Activated CD4-positive, alpha-beta T cell treated with anti-CD3 and anti-CD28 coated beads for 36 hours (primary cell): Measurements from ENCODE around the gene PIK3CB. TPM values are rescaled to one million over a fixed set of nuclear protein-coding genes. Genes with fewer than 3 reads are reported as not detected.
"Not testable (repeated sequence)": the region's sequence is repeated elsewhere in the genome, so short reads cannot be mapped to it uniquely, and the experiment has no call there.

Experiments used
- ATAC-seq: fragments of 200-7000 bp; cut with Tn5 transposase; one replicate; pipeline ENCODE4 v1.10.0; 2021; ENCODE audit warnings: mild to moderate bottlenecking, moderate library complexity
- CTCF ChIA-PET: fragments of 350-600 bp; sonication (Branson Sonifier 250); formaldehyde crosslinking; loops from one replicate; lab custom pipeline; 2021; ENCODE audit warnings: antibody characterized with exemption; lab: Charles Lee
- POLR2A ChIA-PET: fragments of 350-600 bp; sonication (Branson Sonifier 250); formaldehyde crosslinking; loops from one replicate; lab custom pipeline; 2021; ENCODE audit warnings: antibody characterized with exemption, inconsistent platforms; lab: Charles Lee
- DNase-seq: peaks from one replicate; pipeline ENCODE4 v3.0.0-alpha.2; 2020
- H3K27ac Mint-ChIP-seq: one replicate; pipeline ENCODE4 v1.8.0; 2021; ENCODE audit warnings: mixed read lengths
- H3K27me3 Mint-ChIP-seq: one replicate; pipeline ENCODE4 v1.8.0; 2021; ENCODE audit warnings: mixed read lengths
- H3K36me3 Mint-ChIP-seq: one replicate; pipeline ENCODE4 v1.8.0; 2021; ENCODE audit warnings: low read depth, mixed read lengths
- H3K4me1 Mint-ChIP-seq: one replicate; pipeline ENCODE4 v1.8.0; 2021; ENCODE audit warnings: mixed read lengths
- H3K4me3 Mint-ChIP-seq: one replicate; pipeline ENCODE4 v1.8.0; 2021; ENCODE audit warnings: mild to moderate bottlenecking, moderate library complexity, mixed read lengths
- H3K9me3 Mint-ChIP-seq: one replicate; pipeline ENCODE4 v1.8.0; 2021; ENCODE audit warnings: low read depth, mixed read lengths
- intact Hi-C, 2 experiments: fragments of 100-400 bp; cut with DNase I in 1 of 2; cut with micrococcal nuclease in 1 of 2; formaldehyde crosslinking; loops; one replicate each; pipeline versions ENCODE4 v1.14.2 to v1.15.1; 2022 to 2024; cut with DNase I, micrococcal nuclease
- total RNA-seq, 2 experiments: library from RNA; stranded (reverse); gene quantifications; one replicate each; pipeline ENCODE4 v1.2.3, GENCODE V29; 2021

PIK3CB gene
- total RNA-seq, 2 experiments from 2014 or later = 16.2 to 19.1 TPM

- Mint-ChIP-seq H3K4me1 (peaks cover 2% of the 10 kb centered on the region), H3K4me3 (no peak overlapping the region), H3K27me3 (no peaks in the 10 kb centered on the region), H3K9me3 (no peaks in the 10 kb centered on the region), H3K27ac (no peak overlapping the region), H3K36me3 (peaks cover 23% of the 10 kb centered on the region)
- ATAC-seq (no peak), DNase-seq (no peak)
- intact Hi-C loops = no loop called here
- CTCF ChIA-PET = no interaction called here
- POLR2A ChIA-PET = no interaction called here
These were observed 153.1 kb downstream of the PIK3CB start for GRCh38 chr3:138681463-138682220.

- peaks cover 30% of the 10 kb centered on the region for H3K36me3 Mint-ChIP-seq
- H3K27me3 Mint-ChIP-seq, intact Hi-C loops, H3K27ac Mint-ChIP-seq, ATAC-seq, H3K4me3 Mint-ChIP-seq, H3K4me1 Mint-ChIP-seq, POLR2A ChIA-PET, DNase-seq, H3K9me3 Mint-ChIP-seq, CTCF ChIA-PET: not testable (repeated sequence)
These were observed 153.8 kb downstream of the PIK3CB start for GRCh38 chr3:138680974-138681373.

DNA sequence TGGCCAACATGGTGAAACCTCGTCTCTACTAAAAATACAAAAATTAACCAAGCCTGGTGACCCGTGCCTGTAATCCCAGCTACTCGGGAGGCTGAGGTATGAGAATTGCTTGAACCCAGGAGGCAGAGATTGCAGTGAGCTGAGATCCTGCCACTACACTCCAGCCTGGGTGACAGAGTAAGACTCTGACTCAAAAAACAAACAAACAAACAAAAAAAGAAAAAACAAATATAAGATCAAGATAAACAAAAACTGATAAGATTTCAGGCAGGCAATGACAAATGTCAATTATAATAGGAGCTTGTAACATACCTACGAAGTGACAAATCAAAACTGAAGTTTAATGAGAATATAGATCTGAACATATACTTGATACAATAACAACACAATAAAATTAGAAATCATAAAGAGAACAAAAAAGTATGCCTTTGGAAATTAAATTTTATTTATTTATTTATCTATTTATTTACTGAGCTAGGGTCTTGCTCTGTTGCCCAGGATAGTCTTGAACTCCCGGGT lies 155.8 kb downstream of the PIK3CB start:
- Mint-ChIP-seq H3K36me3 (peaks cover 48% of the 10 kb centered on the region), H3K4me1 (no peaks in the 10 kb centered on the region), H3K27ac (no peak overlapping the region), H3K27me3 (no peaks in the 10 kb centered on the region), H3K4me3 (no peak overlapping the region), H3K9me3 (peaks cover 8% of the 10 kb centered on the region)
- ChIA-PET CTCF (interaction anchor here (1.1 to 3.3 kb wide), 3 partner anchors 8 to 244 kb away, joined by 5 to 11 read pairs (median 5); no protein-coding TSS in a partner anchor), POLR2A (no interaction called here)
- intact Hi-C loops = no loop called here
- DNase-seq (no peak), ATAC-seq (no peak)

GRCh38 chr3:138678086-138678485 lies 156.6 kb downstream of the PIK3CB start:
- CTCF ChIA-PET = interaction anchor here (1.3 to 3.3 kb wide), 3 partner anchors 9 to 245 kb away, joined by 5 to 11 read pairs (median 6); no protein-coding TSS in a partner anchor
- Mint-ChIP-seq H3K4me3 (no peak overlapping the region), H3K27me3 (no peaks in the 10 kb centered on the region), H3K9me3 (peaks cover 8% of the 10 kb centered on the region), H3K27ac (no peak overlapping the region), H3K4me1 (no peaks in the 10 kb centered on the region), H3K36me3 (peaks cover 52% of the 10 kb centered on the region)
- no peak for ATAC-seq
- DNase-seq = no peak
- intact Hi-C loops = no loop called here
- POLR2A ChIA-PET = no interaction called here

- peaks cover 57% of the 10 kb centered on the region for H3K36me3 Mint-ChIP-seq
- CTCF ChIA-PET = no interaction called here
- no peaks in the 10 kb centered on the region for H3K4me1 Mint-ChIP-seq
- intact Hi-C loops = no loop called here
- H3K27me3 Mint-ChIP-seq = no peaks in the 10 kb centered on the region
- no peak overlapping the region for H3K27ac Mint-ChIP-seq
- no peak overlapping the region for H3K4me3 Mint-ChIP-seq
- no peak for DNase-seq
- ATAC-seq = no peak
- H3K9me3 Mint-ChIP-seq = peaks cover 8% of the 10 kb centered on the region
- POLR2A ChIA-PET = no interaction called here
These were observed 159.3 kb downstream of the PIK3CB start for GRCh38 chr3:138675393-138675792.

- CTCF ChIA-PET = interaction anchor here (0.5 to 0.7 kb wide), 2 partner anchors 20 to 162 kb away, joined by 3 to 4 read pairs; no protein-coding TSS in a partner anchor
- no peak overlapping the region for H3K4me3 Mint-ChIP-seq
- no peaks in the 10 kb centered on the region for H3K27me3 Mint-ChIP-seq
- intact Hi-C loops = no loop called here
- ATAC-seq = no peak
- peaks cover 57% of the 10 kb centered on the region for H3K36me3 Mint-ChIP-seq
- H3K9me3 Mint-ChIP-seq = peaks cover 8% of the 10 kb centered on the region
- no peak for DNase-seq
- H3K4me1 Mint-ChIP-seq = no peaks in the 10 kb centered on the region
- POLR2A ChIA-PET = no interaction called here
- H3K27ac Mint-ChIP-seq = peak overlapping the region; percentile 16
These were observed 160.8 kb downstream of the PIK3CB start for GRCh38 chr3:138673641-138674530.

DNA sequence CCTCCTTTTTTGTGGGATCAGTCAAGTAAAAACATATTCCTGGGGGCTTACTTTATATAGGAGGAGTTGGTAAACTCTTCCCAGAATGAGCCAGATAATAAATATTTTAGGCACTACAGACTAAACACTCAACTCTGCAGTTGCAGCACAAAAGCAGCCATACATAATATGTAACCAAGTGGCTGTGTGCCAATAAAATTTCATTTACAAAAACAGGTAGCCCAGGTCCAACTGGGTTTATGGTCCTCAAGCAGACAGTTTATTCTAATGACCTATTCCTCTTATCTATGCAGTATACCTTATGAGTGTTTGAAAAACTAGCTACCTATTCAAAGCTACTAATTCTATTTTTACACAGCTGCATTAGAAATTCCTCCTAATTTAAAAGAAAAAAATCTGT lies 164.3 kb downstream of the PIK3CB start:
- CTCF ChIA-PET = interaction anchor here (1.4 kb wide), 1 partner anchor 245 kb away, joined by 6 read pairs; no protein-coding TSS in a partner anchor
- intact Hi-C loops = no loop called here
- no peak for ATAC-seq
- Mint-ChIP-seq H3K27me3 (no peaks in the 10 kb centered on the region), H3K27ac (no peak overlapping the region), H3K4me3 (no peak overlapping the region), H3K9me3 (peaks cover 3% of the 10 kb centered on the region), H3K4me1 (no peaks in the 10 kb centered on the region), H3K36me3 (peaks cover 43% of the 10 kb centered on the region)
- POLR2A ChIA-PET = no interaction called here
- no peak for DNase-seq

DNA sequence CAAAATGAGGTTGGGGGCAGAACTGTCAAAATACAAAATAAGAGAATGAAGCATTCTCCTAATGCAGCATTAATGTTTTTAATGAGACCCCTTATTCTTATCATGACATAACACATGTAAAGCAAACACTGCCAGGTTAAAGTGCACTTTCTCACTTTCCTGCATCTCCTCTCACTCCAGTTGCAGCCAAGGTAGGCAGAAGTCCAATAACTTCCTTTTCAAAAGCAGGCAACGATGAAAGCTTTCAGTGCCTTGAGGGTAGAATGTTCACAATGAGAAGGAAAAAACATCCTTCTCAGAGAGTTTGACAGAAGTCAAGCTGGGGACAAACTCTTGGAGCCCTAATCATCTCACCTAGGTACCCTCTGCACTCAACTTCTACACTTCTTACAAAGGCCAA lies 166.6 kb downstream of the PIK3CB start:
- Mint-ChIP-seq H3K4me3 (no peak overlapping the region), H3K27ac (no peak overlapping the region), H3K36me3 (peaks cover 42% of the 10 kb centered on the region), H3K27me3 (no peaks in the 10 kb centered on the region), H3K4me1 (no peaks in the 10 kb centered on the region), H3K9me3 (no peaks in the 10 kb centered on the region)
- POLR2A ChIA-PET = no interaction called here
- CTCF ChIA-PET = interaction anchor here (1.2 kb wide), 1 partner anchor 247 kb away, joined by 4 read pairs; no protein-coding TSS in a partner anchor
- intact Hi-C loops = no loop called here
- no peak for DNase-seq
- no peak for ATAC-seq

GRCh38 chr3:138657508-138657907 lies 177.2 kb downstream of the PIK3CB start:
- H3K36me3 Mint-ChIP-seq = peaks cover 47% of the 10 kb centered on the region
- DNase-seq (no peak), ATAC-seq (no peak)
- CTCF ChIA-PET = no interaction called here
- no peaks in the 10 kb centered on the region for H3K27me3 Mint-ChIP-seq
- intact Hi-C loops = no loop called here
- POLR2A ChIA-PET = no interaction called here
- no peaks in the 10 kb centered on the region for H3K4me1 Mint-ChIP-seq
- H3K27ac Mint-ChIP-seq = no peak overlapping the region
- H3K9me3 Mint-ChIP-seq = no peaks in the 10 kb centered on the region
- H3K4me3 Mint-ChIP-seq = no peak overlapping the region

DNA sequence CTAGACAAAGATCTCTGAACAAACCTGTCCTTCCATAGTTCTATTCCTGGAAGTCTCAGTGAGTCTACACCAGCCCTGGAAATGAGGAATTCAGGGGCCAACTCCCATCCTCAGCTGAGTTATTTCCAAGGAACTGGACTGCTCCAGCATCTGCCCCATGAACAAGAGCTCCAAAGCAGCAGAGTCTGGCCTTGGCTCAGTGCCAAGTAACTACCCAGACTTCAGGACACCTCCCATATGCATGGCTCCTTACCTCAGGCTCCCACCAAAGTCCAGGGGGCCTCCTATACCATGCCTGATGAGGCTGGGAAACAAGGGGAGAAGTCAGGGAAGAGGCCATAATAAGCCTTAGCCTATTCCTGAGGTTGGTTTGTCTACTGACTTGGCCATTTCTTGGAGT lies 181.2 kb downstream of the PIK3CB start:
- no peak overlapping the region for H3K4me3 Mint-ChIP-seq
- peaks cover 6% of the 10 kb centered on the region for H3K9me3 Mint-ChIP-seq
- no peaks in the 10 kb centered on the region for H3K27me3 Mint-ChIP-seq
- ChIA-PET POLR2A (no interaction called here), CTCF (interaction anchor here (1.5 to 1.9 kb wide), 2 partner anchors 262 to 265 kb away, joined by 3 to 5 read pairs; no protein-coding TSS in a partner anchor)
- H3K4me1 Mint-ChIP-seq = no peaks in the 10 kb centered on the region
- intact Hi-C loops = no loop called here
- DNase-seq (peak; percentile 9), ATAC-seq (no peak)
- no peak overlapping the region for H3K27ac Mint-ChIP-seq
- peaks cover 64% of the 10 kb centered on the region for H3K36me3 Mint-ChIP-seq

GRCh38 chr3:138649134-138649533 lies 185.6 kb downstream of the PIK3CB start:
- CTCF ChIA-PET = no interaction called here
- no peak overlapping the region for H3K27ac Mint-ChIP-seq

More at GRCh38 chr3:138649134-138649533, 185.6 kb downstream of the PIK3CB start:
- POLR2A ChIA-PET = no interaction called here
- ATAC-seq = no peak
- H3K9me3 Mint-ChIP-seq = peaks cover 30% of the 10 kb centered on the region
- no peak for DNase-seq
- H3K36me3 Mint-ChIP-seq = peaks cover 48% of the 10 kb centered on the region
- H3K27me3 Mint-ChIP-seq = no peaks in the 10 kb centered on the region
- intact Hi-C loops = no loop called here
- no peak overlapping the region for H3K4me3 Mint-ChIP-seq
- no peaks in the 10 kb centered on the region for H3K4me1 Mint-ChIP-seq
